K562 (cell line): ENCODE data around the gene ANAPC16. TPM values are rescaled to one million over a fixed set of nuclear protein-coding genes. Genes with fewer than 3 reads are reported as not detected.

Source experiments
- ATAC-seq: fragments of 200-7000 bp; cut with Tn5 transposase; 3 replicates; pipeline ENCODE4 v1.9.1; 2020; ENCODE audit warnings: moderate library complexity
- BruUV-seq: library from RNA; stranded (reverse); fragments of 400-500 nt; replicated peaks from 2 replicates; lab custom pipeline; 2021; lab: Mats Ljungman, UMichigan
- CTCF ChIA-PET: fragments of 300-600 bp; formaldehyde crosslinking; extraction: SDS; loops from one replicate; lab custom pipeline; 2021; ENCODE audit warnings: low intra/inter-chr PET ratio; lab: Yijun Ruan, JAX
- POLR2A ChIA-PET: fragments of 300-600, 350-650 bp; sonication (Branson Sonifier 250); formaldehyde crosslinking; extraction: SDS; loops from one replicate; lab custom pipeline; 2021; ENCODE audit warnings: antibody characterized with exemption, inconsistent platforms; lab: Yijun Ruan, JAX
- DNase-seq, 4 experiments: peaks; one replicate each; pipeline versions ENCODE4 v3.0.0 to v3.0.0-alpha.2; 2011 to 2018; ENCODE audit warnings: low spot score in 3 of 4, mixed read lengths in 3 of 4; ENCODE audit errors: extremely low read depth in 1 of 4
- FAIRE-seq: peaks from 2 replicates; lab custom pipeline; 2011; peaks lifted over from hg19 to GRCh38; lab: Jason Lieb, UNC
- H2AFZ ChIP-seq: 2 replicates; pipeline ENCODE4 v1.6.0; 2011; ENCODE audit warnings: low read depth, low read length, control low read depth, inconsistent platforms
- H3K27ac ChIP-seq: fragments of 200-600 bp; 3 replicates; pipeline ENCODE4 v1.8.0; 2011; ENCODE audit warnings: low read depth, mild to moderate bottlenecking, control low read depth, inconsistent platforms, low read length, moderate library complexity, mixed read lengths; ENCODE audit errors: extremely low read depth
- H3K27me3 ChIP-seq, 2 experiments: fragments of 300-600 bp in 1 of 2; 2 replicates in 1 of 2; 3 replicates in 1 of 2; pipeline versions ENCODE4 v1.6.0 to v1.8.0; 2011; ENCODE audit warnings: inconsistent platforms in 2 of 2, low read length in 2 of 2, mild to moderate bottlenecking in 1 of 2, mixed read lengths in 1 of 2, moderate library complexity in 1 of 2; ENCODE audit not compliant: control insufficient read depth in 2 of 2, insufficient read depth in 2 of 2
- H3K36me3 ChIP-seq: fragments of 300-600 bp; 3 replicates; pipeline ENCODE4 v1.8.0; 2011; ENCODE audit warnings: mild to moderate bottlenecking, low read length, inconsistent platforms; ENCODE audit not compliant: control insufficient read depth, insufficient read depth
- H3K4me1 ChIP-seq, 2 experiments: fragments of 200-600 bp in 1 of 2; replicated peaks in 1 of 2; 2 replicates in 1 of 2; 3 replicates in 1 of 2; pipeline versions ENCODE4 v1.5.1 to v1.8.0; 2011; ENCODE audit warnings: inconsistent platforms in 2 of 2, low read length in 2 of 2, mild to moderate bottlenecking in 1 of 2, mixed read lengths in 1 of 2, moderate library complexity in 1 of 2; ENCODE audit not compliant: control insufficient read depth in 2 of 2, insufficient read depth in 2 of 2
- H3K4me2 ChIP-seq: 2 replicates; pipeline ENCODE4 v1.6.1; 2011; ENCODE audit warnings: low read length, control low read depth, inconsistent platforms, mixed read lengths; ENCODE audit not compliant: insufficient read depth
- H3K4me3 ChIP-seq: fragments of 200-600 bp; sonication (generic), shearing (Covaris generic); 2 replicates; pipeline ENCODE4 v1.5.1; 2016; ENCODE audit warnings: control low read depth, inconsistent platforms
- H3K79me2 ChIP-seq: fragments of 200-600 bp; 3 replicates; pipeline ENCODE4 v1.8.0; 2011; ENCODE audit warnings: low read length, inconsistent platforms; ENCODE audit not compliant: control insufficient read depth, insufficient read depth
- H3K9ac ChIP-seq, 2 experiments: 2 replicates each; pipeline versions ENCODE4 v1.6.0 to v1.6.1; 2011; ENCODE audit warnings: low read depth in 2 of 2, low read length in 2 of 2, control low read depth in 1 of 2, inconsistent platforms in 1 of 2, mild to moderate bottlenecking in 1 of 2, mixed read lengths in 1 of 2; ENCODE audit not compliant: insufficient read depth in 1 of 2
- H3K9me1 ChIP-seq: one replicate; pipeline ENCODE4 v1.6.0; 2011; ENCODE audit warnings: inconsistent platforms, mild to moderate bottlenecking, low read length, moderate library complexity; ENCODE audit not compliant: control insufficient read depth, insufficient read depth
- H3K9me3 ChIP-seq: replicated peaks from 2 replicates; pipeline ENCODE4 v1.5.1; 2011; ENCODE audit warnings: low read depth, low read length, inconsistent platforms; ENCODE audit not compliant: control insufficient read depth, insufficient read depth
- H4K20me1 ChIP-seq: replicated peaks from 2 replicates; pipeline ENCODE4 v1.6.1; 2011; ENCODE audit warnings: low read length, inconsistent platforms, mixed read lengths; ENCODE audit not compliant: control insufficient read depth, insufficient read depth
- CBX3 ChIP-seq, 2 experiments: IDR thresholded peaks; 1 replicate in 1 of 2; 2 replicates in 1 of 2; pipeline ENCODE4 v1.6.1; 2012; ENCODE audit warnings: inconsistent platforms in 2 of 2, low read length in 2 of 2, borderline replicate concordance in 1 of 2, control low read depth in 1 of 2
- CC2D1A ChIP-seq: fragments of 450-650 bp; IDR thresholded peaks from 2 replicates; pipeline ENCODE4 v1.6.1; 2017; ENCODE audit warnings: mild to moderate bottlenecking
- CEBPB ChIP-seq: fragments of 450-650 bp; IDR thresholded peaks from 2 replicates; pipeline ENCODE4 v1.6.1; 2016; ENCODE audit warnings: missing genetic modification characterization, missing compliant biosample characterization
- ELF1 ChIP-seq: fragments of 200-800 bp; sonication (Bioruptor generic); IDR thresholded peaks from 2 replicates; pipeline ENCODE4 v1.6.1; 2016; ENCODE audit warnings: missing genetic modification characterization, missing compliant biosample characterization
- GATAD2A ChIP-seq: fragments of 450-650 bp; IDR thresholded peaks from 2 replicates; pipeline ENCODE4 v1.6.1; 2017
- HEY1 ChIP-seq: fragments of 250-450 bp; sonication (Bioruptor Pico); IDR thresholded peaks from 2 replicates; pipeline ENCODE4 v1.5.0; 2020; ENCODE audit warnings: mild to moderate bottlenecking, moderate library complexity, borderline replicate concordance
- NUFIP1 ChIP-seq: fragments of 450-650 bp; IDR thresholded peaks from 2 replicates; pipeline ENCODE4 v1.6.1; 2018; ENCODE audit not compliant: partially characterized antibody
- PHB2 ChIP-seq: fragments of 450-650 bp; IDR thresholded peaks from 2 replicates; pipeline ENCODE4 v1.6.1; 2017; ENCODE audit warnings: low read depth
- SIN3B ChIP-seq: fragments of 450-650 bp; IDR thresholded peaks from 2 replicates; pipeline ENCODE4 v1.6.1; 2017; ENCODE audit warnings: low read depth, mild to moderate bottlenecking, moderate library complexity
- TARDBP ChIP-seq: fragments of 450-650 bp; IDR thresholded peaks from 2 replicates; pipeline ENCODE4 v1.6.1; 2016
- ZNF75A ChIP-seq: fragments of 450-650 bp; formaldehyde crosslinking; IDR thresholded peaks from 2 replicates; pipeline ENCODE4 v1.4.0; 2020; ENCODE audit warnings: mild to moderate bottlenecking
- WGBS: fragments of 100-300 bp; shearing (Covaris generic); methylation state at CpG from one replicate; pipeline ENCODE4 v1.1.6; 2016; ENCODE audit warnings: low coverage, mixed read lengths; ENCODE audit not compliant: insufficient coverage; ENCODE audit errors: missing lambda C conversion rate; 5-methylcytosine and 5-hydroxymethylcytosine counted together
- in situ Hi-C: fragments of 300-500 bp; cut with MboI; formaldehyde crosslinking; loops from 4 replicates; pipeline ENCODE4 v1.15.0; 2018; ENCODE audit warnings: inconsistent platforms, mixed read lengths
- intact Hi-C: fragments of 100-400 bp; cut with micrococcal nuclease; formaldehyde crosslinking; loops from 2 replicates; pipeline ENCODE4 v1.14.2; 2022
- polyA plus RNA-seq, 8 experiments: library from polyadenylated mRNA; depleted of rRNA in 4 of 8; stranded (reverse) in 5 of 8; unstranded in 3 of 8; fragments of >200 nt; fragmentation: Nextera tagmentation in 2 of 8; fragmentation: Illumina TruSeq in 1 of 8; extraction: Ambion mirVana in 2 of 8; extraction: Trizol in 1 of 8; gene quantifications; 2 replicates each; pipeline versions ENCODE4 v1.2.1 to v1.2.3, GENCODE V29; 2011 to 2014; ENCODE audit warnings: inconsistent platforms in 1 of 8, missing spikeins in 1 of 8
- total RNA-seq, 7 experiments: library from RNA; depleted of rRNA in 6 of 7; stranded (reverse); fragments of >200 nt in 6 of 7; fragmentation: Illumina TruSeq in 2 of 7; extraction: Trizol in 2 of 7; gene quantifications; 2 replicates each; pipeline versions ENCODE4 v1.2.1 to v1.2.3, GENCODE V29; 2011 to 2021; ENCODE audit warnings: low replicate concordance in 1 of 7
- TF ChIP-seq, protein P1 (sequence below): fragments of 450-650 bp; IDR thresholded peaks from 2 replicates; pipeline ENCODE4 v1.6.1; 2016; ENCODE audit warnings: mild to moderate bottlenecking
- TF ChIP-seq, protein P2 (sequence below): fragments of 450-650 bp; IDR thresholded peaks from 2 replicates; pipeline ENCODE4 v1.6.1; 2016
- TF ChIP-seq, protein P3 (sequence below): fragments of 450-650 bp; IDR thresholded peaks from 2 replicates; pipeline ENCODE4 v1.6.1; 2017; ENCODE audit warnings: antibody characterized with exemption, mild to moderate bottlenecking
- TF ChIP-seq, protein P4 (sequence below): sonication (generic); formaldehyde crosslinking; IDR thresholded peaks from 2 replicates; pipeline ENCODE4 v1.8.0; 2022; ENCODE audit warnings: mild to moderate bottlenecking, missing genetic modification reagents

ANAPC16 gene
- total and polyA plus RNA-seq, 9 of the 15 experiments (the other 6 are each of a cell fraction or from before 2014, with no cell fraction given), result 42.6 to 208 (median 108) TPM

DNA sequence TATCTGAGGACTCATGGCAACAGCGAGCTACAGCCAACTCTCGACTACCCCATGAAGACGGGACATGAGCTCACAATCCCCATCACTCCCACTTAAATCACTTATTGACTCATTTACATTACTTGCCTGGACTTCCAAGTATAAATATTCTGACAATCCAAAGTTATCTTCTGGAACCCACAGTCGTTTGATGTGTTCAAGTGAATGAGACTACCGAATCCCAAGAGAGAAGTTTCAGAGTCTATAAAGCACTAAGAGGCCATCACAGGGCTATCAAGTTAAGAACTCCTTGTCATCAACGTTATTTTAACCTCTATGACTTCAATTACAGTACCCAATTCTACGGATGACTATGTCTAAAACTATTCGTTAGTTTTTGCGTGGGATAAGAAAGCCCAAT is 11.5 kb upstream of the ANAPC16 start (continued):
- TF ChIP-seq HEY1 (CRISPR knock-in tag) (no peak), PHB2 (no peak), ELF1 (tag) (no peak), CC2D1A (no peak), ZNF75A (CRISPR knock-in tag) (no peak), NUFIP1 (no peak), CEBPB (tag) (no peak)
- TF ChIP-seq, protein P1, sequence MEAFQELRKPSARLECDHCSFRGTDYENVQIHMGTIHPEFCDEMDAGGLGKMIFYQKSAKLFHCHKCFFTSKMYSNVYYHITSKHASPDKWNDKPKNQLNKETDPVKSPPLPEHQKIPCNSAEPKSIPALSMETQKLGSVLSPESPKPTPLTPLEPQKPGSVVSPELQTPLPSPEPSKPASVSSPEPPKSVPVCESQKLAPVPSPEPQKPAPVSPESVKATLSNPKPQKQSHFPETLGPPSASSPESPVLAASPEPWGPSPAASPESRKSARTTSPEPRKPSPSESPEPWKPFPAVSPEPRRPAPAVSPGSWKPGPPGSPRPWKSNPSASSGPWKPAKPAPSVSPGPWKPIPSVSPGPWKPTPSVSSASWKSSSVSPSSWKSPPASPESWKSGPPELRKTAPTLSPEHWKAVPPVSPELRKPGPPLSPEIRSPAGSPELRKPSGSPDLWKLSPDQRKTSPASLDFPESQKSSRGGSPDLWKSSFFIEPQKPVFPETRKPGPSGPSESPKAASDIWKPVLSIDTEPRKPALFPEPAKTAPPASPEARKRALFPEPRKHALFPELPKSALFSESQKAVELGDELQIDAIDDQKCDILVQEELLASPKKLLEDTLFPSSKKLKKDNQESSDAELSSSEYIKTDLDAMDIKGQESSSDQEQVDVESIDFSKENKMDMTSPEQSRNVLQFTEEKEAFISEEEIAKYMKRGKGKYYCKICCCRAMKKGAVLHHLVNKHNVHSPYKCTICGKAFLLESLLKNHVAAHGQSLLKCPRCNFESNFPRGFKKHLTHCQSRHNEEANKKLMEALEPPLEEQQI, result no peak
- TF ChIP-seq, protein P2, sequence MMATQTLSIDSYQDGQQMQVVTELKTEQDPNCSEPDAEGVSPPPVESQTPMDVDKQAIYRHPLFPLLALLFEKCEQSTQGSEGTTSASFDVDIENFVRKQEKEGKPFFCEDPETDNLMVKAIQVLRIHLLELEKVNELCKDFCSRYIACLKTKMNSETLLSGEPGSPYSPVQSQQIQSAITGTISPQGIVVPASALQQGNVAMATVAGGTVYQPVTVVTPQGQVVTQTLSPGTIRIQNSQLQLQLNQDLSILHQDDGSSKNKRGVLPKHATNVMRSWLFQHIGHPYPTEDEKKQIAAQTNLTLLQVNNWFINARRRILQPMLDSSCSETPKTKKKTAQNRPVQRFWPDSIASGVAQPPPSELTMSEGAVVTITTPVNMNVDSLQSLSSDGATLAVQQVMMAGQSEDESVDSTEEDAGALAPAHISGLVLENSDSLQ, result no peak

DNA sequence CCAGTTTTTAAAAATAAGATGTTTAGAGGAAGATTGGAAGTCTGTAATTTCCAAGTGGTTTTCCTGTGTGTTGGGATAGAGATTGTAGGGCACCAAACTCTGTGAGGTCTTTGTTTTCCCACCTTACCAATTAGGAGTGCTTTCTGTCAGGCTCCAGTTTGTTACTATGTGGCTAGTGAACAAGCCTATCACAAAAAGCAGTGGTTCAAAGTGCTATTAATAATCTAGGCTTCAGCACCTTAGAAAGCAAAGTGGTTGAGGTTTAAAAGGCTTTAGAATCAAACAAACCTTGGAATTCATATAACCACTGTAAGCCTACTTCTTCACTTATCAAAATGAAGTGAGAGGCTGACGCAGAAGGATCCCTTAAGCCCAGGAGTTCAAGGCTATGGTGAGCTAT is 11.1 kb upstream of the ANAPC16 start:
- H3K27ac ChIP-seq, result no peak overlapping the region
- no peaks in the 10 kb centered on the region for H3K27me3 ChIP-seq
- in situ Hi-C loops (no loop called here), intact Hi-C loops (no loop called here)
- DNase-seq, result no peak
- H3K79me2 ChIP-seq, result no peaks in the 10 kb centered on the region
- peaks cover 49% of the 10 kb centered on the region; the same call in 2 of the 3 replicates for H3K36me3 ChIP-seq
- POLR2A ChIA-PET, result no interaction called here
- H3K9me1 ChIP-seq, result no peaks in the 10 kb centered on the region
- H3K4me1 ChIP-seq, result no peaks in the 10 kb centered on the region
- BruUV-seq, result no TSS peak
- H4K20me1 ChIP-seq, result no peaks in the 10 kb centered on the region
- H3K4me3 ChIP-seq, result no peak overlapping the region
- H2AFZ ChIP-seq, result no peak overlapping the region
- no peak overlapping the region for H3K9ac ChIP-seq
- CTCF ChIA-PET, result no interaction called here
- 86% methylated on average over 1 of the region's 1 CpG for WGBS
- no peak for FAIRE-seq
- no peaks in the 10 kb centered on the region for H3K9me3 ChIP-seq
- no peak for ATAC-seq
- H3K4me2 ChIP-seq, result no peak overlapping the region
- TF ChIP-seq, protein P3, sequence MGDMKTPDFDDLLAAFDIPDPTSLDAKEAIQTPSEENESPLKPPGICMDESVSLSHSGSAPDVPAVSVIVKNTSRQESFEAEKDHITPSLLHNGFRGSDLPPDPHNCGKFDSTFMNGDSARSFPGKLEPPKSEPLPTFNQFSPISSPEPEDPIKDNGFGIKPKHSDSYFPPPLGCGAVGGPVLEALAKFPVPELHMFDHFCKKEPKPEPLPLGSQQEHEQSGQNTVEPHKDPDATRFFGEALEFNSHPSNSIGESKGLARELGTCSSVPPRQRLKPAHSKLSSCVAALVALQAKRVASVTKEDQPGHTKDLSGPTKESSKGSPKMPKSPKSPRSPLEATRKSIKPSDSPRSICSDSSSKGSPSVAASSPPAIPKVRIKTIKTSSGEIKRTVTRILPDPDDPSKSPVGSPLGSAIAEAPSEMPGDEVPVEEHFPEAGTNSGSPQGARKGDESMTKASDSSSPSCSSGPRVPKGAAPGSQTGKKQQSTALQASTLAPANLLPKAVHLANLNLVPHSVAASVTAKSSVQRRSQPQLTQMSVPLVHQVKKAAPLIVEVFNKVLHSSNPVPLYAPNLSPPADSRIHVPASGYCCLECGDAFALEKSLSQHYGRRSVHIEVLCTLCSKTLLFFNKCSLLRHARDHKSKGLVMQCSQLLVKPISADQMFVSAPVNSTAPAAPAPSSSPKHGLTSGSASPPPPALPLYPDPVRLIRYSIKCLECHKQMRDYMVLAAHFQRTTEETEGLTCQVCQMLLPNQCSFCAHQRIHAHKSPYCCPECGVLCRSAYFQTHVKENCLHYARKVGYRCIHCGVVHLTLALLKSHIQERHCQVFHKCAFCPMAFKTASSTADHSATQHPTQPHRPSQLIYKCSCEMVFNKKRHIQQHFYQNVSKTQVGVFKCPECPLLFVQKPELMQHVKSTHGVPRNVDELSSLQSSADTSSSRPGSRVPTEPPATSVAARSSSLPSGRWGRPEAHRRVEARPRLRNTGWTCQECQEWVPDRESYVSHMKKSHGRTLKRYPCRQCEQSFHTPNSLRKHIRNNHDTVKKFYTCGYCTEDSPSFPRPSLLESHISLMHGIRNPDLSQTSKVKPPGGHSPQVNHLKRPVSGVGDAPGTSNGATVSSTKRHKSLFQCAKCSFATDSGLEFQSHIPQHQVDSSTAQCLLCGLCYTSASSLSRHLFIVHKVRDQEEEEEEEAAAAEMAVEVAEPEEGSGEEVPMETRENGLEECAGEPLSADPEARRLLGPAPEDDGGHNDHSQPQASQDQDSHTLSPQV, result no peak
- TF ChIP-seq SIN3B (no peak), GATAD2A (no peak), TARDBP (no peak), CBX3 (IDR thresholded peaks at IDR 0.05; ENCODE audit: borderline replicate concordance in 1 of 2, low read length in 2 of 2) (no peak)
- TF ChIP-seq, protein P4, sequence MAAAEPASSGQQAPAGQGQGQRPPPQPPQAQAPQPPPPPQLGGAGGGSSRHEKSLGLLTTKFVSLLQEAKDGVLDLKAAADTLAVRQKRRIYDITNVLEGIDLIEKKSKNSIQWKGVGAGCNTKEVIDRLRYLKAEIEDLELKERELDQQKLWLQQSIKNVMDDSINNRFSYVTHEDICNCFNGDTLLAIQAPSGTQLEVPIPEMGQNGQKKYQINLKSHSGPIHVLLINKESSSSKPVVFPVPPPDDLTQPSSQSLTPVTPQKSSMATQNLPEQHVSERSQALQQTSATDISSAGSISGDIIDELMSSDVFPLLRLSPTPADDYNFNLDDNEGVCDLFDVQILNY (CRISPR knock-in tag), result no peak
